Measurements from ENCODE around the gene KIAA1328.
"Not testable (repeated sequence)": the region's sequence is repeated elsewhere in the genome, so short reads cannot be mapped to it uniquely, and the experiment has no call there.

Gene KIAA1328

DNA sequence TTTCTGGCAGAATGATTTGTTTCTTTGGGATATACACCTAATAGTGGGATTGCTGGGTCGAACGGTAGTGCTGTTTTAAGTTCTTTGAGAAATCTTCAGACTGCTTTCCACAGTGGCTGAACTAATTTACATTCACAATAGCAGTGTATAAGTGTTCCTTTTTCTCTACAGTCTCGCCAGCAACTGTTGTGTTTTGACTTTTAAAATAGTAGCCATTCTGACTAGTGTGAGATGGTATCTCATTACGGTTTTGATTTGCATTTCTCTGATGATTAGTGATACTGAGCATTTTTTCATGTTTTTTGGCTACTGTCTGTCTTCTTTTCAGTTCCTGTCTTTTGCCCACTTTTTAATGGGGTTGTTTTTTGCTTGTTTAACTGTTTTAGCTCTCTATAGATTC lies 306.2 kb downstream of the KIAA1328 start:
- no peak for DNase-seq (ENCODE audit: low read depth in 1 of 2, low spot score in 1 of 2)

DNA sequence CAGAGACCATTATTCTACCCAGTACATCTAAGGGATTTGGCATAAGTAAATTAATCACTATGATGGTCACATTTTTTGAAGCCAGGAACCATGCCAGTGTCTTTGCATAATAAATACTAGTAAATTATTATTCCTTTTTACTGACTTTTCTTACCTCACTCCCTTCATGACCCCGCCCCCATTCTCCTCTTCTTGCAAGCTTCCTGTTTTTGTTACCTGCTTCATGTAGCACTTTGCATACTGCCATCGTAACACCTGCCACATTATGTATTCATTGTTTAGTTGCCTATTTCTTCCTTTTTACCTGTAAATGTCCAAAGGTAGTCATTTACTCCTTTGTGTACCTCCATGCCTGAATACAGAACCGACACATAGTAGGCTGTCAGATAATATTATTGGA lies 309.5 kb downstream of the KIAA1328 start:
- DNase-seq (ENCODE audit: low read depth in 1 of 2, low spot score in 1 of 2) = no peak

DNA sequence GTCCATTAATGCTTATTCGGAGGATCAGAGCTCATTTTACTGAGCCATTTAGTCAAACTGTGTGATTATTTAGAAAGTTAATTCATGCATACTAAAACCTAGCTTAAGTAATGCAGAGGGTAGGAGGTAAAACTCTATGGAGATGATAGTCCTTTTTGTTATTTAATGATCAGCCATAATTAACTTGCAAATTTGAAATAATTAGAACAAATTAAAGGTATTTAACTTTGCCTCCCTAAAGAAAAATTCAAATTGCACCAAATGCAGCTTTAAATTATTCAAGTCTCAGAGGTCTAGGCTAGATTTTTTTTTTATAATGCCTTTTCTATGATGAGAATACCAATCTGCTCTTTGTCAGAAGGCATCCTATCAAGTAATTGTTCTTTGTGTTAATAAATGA lies 310.9 kb downstream of the KIAA1328 start:
- DNase-seq (ENCODE audit: low read depth in 1 of 2, low spot score in 1 of 2) = no peak

DNA sequence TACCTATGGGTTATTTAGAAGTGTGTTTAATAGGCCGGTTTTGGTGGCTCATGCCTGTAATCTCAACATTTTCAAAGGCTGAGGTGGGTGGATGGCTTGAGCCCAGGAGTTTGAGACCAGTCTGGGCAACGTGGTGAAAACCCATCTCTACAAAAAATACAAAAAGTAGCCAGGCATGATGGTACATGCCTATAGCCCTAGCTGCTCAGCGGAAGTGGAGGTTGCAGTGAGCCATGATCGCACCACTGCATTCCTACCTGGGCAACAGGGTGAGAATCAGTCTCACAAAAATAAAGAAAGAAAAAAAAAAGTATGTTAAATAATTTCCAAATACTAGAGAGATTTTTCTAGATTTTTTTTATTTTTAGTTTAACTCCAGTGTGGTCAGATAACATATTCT lies 316.0 kb downstream of the KIAA1328 start:
- no peak for DNase-seq (ENCODE audit: low read depth in 1 of 2, low spot score in 1 of 2)

DNA sequence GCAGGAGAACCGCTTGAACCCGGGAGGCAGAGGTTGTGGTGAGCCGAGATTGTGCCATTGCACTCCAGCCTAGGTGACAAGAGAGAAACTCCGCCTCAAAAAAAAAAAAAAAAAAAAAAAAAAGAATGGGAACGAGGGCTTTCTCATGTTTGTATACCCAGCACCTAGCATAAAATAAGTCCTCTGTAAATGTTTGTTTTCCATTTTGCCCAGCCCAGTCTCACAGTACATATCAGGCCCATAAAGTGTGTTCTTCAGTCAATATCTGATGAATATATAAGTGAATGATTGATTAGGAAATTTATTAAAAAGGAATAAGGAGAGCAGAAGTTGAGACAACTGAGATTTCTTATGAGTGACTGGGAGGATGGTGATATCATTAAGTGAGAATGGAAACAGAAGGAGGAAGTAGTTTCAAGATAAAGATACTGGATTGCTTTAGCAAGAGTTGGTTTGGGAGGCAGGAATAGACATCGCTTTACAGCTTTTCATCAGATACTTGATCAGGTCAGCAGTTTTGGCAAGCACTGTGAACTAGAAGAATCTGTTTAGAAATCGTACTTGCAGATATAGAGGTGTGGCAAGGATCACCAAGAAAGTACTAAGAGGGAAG lies 327.5 kb downstream of the KIAA1328 start:
- DNase-seq (ENCODE audit: low read depth in 1 of 2, low spot score in 1 of 2) = no peak

DNA sequence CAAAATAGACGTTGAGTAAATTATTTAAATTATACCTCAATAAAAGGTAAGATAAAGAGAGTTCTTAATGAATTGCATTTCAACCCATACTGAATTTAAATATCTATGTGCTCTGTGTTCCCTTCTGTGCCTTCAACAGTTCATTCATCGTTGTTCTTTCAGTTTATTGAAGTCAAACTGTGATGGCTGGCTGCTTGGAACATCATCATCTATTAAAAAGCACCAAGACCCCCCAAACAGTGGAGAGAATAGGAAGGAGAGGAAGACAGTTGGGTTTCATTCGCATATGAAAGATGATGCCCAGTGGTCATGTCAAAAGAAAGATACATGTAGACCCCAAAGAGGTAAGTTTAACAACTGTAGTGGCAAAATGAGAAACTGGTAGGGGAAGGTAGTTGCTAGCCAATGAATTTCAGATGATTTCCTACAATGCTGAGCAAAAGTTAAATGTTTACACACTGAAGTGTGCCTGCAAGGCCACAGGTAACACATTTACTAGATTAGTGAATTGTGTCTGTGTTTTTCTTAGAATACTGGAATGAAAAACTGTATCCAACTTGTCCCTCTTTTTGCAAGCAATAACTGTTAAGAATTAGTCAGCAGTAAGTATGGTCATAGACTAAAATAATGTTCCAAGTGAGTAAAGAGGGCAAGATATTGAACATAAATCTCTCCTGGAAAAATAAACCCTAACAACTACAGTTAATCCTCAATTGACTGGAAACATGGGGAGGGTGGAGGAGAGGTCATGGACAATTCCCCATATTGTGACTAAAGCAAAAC lies 331.3 kb downstream of the KIAA1328 start:
- no peak for DNase-seq (ENCODE audit: low read depth in 1 of 2, low spot score in 1 of 2)

DNA sequence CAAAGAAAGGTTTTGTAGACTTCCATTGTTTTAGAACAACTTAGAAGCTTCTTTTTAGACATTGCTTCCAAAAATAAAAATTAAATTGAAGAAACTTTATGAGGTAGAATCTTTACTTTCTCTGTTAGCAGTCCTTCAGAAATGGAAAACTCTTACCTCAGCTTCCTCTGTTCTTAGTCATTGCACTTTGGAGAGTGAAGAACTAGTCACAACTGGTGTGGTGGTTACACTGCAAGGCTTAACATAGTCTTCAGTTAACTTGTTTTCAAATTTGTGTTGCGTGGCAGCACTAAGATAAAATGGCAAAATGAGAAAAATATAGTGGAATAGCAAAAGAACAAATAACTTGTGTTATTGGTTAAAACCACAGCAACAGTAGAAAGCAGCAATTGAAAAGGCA lies 332.6 kb downstream of the KIAA1328 start:
- DNase-seq (ENCODE audit: low read depth in 1 of 2, low spot score in 1 of 2) = no peak

DNA sequence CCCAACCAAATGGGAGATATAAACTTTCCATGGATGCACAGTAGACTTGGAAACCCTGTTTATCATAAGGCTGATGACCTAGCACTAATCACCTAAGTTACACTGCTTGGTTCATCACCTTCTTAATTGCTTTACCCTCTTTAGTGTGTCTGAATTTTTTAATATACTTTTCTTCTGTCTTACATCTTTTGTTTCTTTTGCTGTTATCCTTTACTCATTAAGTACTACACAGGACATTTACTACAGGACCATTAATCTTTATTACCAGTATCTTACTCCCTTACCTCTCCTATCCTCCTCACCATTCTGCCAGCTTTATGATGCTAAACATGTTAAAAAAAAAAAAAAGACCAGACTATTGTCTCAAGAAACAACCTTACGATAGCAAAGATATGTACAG lies 333.6 kb downstream of the KIAA1328 start:
- no peak for DNase-seq (ENCODE audit: low read depth in 1 of 2, low spot score in 1 of 2)

DNA sequence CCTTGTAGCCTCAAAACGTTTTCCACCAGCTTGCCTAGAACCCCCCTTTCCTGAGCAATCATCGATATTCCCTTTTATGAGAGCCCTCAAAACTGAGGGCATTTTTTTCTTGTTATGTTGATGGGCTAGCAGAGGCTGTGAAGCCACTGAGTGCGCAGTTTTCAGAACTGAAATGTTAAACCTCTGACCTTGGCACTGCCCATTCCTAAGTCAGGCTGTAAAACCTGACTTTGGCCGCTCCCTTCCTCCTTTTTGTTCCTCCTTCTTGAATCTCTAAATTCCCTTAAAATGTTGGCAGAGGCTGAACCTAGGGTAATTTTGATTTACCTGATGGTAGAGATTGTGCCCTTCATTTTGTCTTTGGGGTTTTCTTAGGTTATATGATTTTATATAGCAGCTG lies 334.2 kb downstream of the KIAA1328 start:
- DNase-seq (ENCODE audit: low read depth in 1 of 2, low spot score in 1 of 2) = no peak

DNA sequence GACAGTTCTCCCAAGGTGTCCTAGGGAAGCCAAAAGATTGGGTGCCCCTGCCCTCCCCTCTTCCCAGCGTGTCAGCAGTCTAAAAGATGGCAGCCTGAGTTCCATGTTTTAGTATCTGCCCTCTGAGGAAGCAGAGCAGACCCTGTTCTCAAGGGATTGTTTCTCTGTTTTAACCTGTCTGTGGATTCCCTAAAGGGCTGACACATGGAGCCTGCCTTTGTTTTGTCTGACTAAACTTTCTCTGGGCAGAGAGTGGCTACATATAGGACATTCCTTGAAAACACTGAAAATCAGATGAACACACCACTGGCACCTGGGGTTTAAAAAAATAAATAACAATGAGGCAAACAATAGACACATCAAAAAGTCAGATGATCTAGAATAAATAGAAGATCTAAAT lies 337.6 kb downstream of the KIAA1328 start:
- no peak for DNase-seq (ENCODE audit: low read depth in 1 of 2, low spot score in 1 of 2)

DNA sequence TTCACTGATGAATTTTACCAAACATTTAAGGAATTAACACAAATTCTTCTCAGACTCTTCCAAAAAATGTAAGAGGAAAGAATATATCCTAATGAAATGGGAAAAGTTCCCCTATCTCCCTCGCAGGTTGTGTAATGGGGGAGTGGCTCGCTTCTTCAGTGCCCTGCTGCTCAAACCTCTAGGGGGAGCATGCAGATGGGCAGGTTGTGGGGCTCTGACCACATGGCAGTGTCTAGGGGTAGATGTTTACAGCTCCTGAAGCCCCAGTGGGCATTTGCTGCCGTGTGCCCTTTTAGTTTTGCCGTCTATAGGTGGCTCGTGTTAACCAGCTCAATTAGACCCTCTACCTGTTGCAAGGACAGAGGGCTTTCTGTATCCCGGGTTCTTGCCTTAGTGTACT lies 338.0 kb downstream of the KIAA1328 start:
- DNase-seq (ENCODE audit: low read depth in 1 of 2, low spot score in 1 of 2) = not testable (repeated sequence)

DNA sequence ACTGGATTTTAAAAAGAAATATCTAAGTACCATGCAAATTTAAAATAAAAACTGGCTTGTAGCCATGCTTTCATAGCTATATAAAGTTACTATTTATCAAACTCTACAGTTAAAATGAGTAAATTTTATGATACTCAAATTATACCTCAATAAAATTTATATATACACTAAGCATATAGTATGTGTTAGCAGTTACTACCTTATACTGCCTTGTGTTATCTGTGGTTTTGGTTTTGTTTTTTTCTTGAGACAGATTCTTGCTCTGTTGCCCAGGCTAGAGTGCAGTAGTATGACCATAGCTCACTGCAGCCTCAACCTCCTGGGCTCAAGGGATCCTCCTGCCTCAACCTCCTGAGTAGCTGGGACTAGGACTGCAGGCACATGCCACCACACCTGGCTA lies 342.1 kb downstream of the KIAA1328 start:
- DNase-seq (ENCODE audit: low read depth in 1 of 2, low spot score in 1 of 2) = no peak

DNA sequence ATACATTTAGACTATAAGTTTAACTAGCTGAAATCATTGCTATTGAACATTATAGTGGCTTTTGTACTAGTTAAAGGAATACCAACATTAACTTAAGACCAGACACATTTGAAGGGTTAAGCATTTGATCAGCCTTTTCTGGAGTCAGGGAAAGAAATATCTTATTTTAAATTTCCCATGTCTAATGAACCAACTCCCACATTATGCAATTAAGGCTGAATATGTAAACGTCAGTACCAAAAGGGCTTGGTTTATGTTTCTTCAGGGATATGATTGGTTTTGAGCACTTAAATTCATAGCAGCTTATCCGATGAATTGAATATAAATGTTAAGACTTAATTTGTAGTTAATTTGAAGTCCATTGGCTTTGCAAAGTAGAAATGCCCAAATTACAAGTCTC lies 344.5 kb downstream of the KIAA1328 start:
- DNase-seq (ENCODE audit: low read depth in 1 of 2, low spot score in 1 of 2) = no peak

DNA sequence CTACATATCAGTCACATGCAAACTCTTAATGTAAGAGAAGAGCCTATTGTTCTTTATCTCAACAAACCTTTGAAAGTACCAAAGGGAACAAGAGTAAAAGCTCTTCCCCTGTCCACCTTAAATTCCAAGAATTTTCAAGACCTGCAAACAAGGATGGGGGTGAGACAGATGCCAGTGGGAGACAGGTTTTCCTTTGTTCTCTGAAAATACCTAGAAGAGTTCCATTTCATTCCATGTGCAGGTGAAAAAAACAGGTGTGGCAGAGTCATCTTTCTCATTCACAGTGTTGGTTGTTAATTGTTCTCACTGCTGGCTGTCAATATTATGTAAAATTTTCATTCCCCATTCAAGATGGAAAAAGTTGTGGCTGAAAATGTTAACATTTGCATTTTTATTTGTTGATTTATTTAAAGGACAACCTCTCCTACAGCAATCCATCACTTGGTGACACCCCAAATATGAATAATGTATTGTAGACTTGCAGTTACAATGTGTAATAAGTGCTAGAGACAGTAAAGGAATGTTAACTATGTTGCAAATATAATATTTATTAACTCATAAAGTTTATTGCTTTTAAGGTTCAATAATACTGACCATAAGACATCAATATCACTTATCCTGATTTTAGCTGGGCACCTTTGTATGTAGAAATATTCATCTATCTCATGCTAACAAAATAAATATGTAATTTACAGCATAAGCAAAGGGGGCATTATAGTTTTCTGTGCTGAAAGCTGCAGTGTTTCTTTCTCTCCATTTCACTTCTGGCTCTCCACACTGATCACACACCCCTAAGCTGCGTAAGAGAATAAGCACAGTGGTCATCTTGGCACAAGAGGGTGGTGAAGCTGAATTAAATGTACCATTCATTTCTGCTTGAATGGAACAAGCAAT lies 347.0 kb downstream of the KIAA1328 start:
- no peak for DNase-seq (ENCODE audit: low read depth in 1 of 2, low spot score in 1 of 2)

DNA sequence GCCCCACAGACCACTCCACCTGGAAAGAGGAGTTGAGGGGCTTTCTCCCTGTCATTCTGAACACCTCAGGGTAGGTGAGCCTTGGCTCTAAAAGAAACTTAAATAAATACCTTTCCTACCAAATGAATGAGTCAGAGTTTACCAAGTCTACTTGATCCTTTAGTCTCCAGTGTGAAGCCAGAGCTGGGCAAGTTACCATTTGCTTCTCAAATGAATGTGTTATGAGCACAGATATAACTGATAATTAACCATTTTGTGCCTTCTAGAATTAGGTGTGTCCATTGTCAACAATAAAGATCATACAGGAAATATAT lies 347.7 kb downstream of the KIAA1328 start:
- no peak for DNase-seq (ENCODE audit: low read depth in 1 of 2, low spot score in 1 of 2)

DNA sequence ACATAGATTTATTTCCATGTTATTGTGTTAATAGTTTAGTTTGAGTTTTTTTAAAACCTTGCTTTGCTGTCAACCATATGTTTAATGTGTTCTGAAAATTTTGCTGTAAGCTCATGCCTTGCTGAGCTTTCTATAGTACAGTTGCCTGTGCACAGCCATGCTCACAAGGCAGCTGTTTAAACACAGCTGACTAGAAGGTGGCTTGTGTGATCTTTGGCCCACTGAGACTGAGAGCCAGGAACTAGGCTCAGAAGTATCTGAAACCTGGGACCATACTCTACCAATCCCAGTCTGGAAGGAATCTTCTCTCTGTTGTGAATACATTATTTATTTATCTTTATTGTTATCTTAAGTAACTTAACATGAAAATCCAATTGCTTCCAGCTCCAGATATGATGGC lies 350.5 kb downstream of the KIAA1328 start:
- DNase-seq (ENCODE audit: low read depth in 1 of 2, low spot score in 1 of 2) = no peak

DNA sequence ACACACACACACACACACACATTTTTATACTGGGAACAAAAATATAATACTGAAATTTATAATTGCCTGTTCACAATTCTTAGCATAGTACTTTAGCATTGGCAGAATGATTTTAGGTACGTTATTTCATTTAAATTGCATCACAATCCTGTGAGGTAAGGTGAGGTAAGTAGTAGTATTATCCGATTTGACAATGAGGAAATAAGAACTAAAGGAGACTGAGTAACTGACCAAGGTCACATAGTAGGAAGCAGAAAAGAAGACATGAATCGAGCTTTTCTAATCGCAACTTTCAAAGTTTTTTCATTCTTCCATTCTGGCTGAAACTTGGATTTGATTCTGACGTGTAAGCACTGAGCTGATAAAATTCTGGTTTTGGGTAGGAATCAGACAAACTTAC lies 351.2 kb downstream of the KIAA1328 start:
- DNase-seq (ENCODE audit: low read depth in 1 of 2, low spot score in 1 of 2) = no peak

DNA sequence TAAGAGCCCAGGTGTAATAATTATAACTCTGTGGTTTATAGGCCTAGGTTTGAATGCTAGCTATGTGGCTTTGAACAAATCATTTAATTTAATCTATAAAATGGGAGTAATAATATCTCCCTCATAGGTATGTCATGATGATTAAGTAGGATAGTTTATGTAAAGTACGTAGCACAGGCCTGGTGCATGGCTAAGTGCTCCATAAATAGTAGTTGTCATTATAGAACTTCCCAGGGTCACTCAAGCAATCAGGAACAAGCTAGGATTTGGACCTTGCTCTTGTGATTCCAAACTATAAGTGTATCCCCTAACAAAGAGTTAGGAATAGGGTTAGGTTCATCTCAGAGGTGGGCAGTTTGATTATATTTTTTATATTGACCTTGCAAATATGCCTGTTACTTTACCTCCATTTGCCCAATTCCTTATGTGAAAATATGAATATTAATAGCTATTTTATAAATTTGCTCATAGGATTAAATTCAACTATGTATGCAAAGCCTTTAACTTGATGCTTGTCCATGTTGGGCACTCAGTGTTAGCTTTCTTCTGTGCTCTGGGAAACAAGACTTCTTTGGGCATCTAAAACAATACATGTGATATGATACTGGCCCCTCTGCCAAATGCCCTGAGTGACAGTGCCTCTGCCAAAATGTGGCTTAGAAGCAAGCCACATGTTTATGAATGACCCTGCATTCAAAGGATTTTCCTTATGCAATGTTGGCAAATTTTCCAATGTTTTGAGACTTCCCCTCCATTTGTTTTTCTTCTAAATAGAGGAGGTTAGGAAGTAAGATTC lies 353.6 kb downstream of the KIAA1328 start:
- no peak for DNase-seq (ENCODE audit: low read depth in 1 of 2, low spot score in 1 of 2)

DNA sequence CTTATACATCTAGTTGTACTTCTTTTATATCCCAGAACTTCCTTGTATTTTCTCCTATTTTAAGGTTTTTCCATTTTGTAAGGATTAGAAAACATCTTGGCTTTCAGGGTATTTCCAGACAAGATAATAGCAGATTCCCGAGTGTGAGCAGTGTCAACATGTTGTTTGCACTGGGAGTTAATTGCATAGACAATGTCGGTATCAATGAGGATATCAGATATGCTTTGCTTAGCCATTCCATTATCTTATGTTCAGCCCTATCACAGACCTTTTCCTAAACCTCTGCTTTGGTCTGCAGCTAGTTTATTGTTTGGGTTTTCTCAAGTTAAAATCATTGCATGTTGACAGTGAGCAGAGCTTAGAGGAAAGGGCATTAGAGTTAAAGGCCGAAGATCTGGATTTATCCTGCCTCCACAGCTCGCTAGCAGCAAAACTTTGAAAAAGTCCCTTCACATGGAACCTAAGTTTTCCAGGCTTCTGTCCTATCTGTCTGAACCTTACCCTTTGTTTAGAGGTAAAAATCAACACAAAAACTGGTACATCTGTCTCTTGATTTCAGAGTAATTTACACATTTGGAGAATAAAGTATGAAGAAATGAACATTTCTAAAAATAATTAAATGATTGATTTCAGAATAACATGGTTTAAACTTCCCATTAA lies 355.4 kb downstream of the KIAA1328 start:
- DNase-seq (ENCODE audit: low read depth in 1 of 2, low spot score in 1 of 2) = no peak

DNA sequence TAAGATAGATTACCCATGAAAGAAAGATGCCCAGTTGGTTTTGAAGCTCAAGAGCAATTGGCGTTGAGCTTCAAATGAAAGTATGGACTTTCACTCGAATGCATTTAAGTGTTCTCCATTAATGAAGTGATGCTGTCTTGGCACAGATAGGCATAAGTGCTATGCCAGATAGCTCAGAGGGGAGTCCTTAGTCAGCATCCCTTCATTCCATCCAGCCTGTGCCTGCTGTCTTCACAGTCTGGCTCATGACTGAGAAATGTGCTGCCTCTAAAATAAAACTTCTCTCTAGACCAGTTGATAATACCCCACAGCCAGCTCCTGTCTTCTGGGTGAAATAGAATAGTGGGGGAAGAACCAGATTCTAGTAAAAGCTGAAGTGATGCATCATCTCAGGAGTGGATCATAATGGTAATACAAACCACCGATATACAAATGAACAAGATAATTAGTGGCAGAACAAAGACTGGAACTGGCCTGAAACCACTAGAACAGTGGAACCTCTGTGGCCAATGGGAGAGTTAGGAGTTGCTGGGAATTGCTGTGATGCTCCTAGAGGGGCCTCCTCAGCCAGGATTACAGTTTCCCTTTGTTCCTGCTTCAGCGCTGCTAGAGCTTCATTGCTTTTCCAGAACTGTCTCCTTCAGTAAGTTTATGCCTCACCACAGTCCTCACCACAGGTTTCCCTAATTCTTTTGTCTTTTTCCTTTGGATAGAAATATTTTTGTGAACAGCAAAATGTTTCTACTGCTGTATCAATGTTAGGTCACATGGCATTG lies 359.3 kb downstream of the KIAA1328 start:
- DNase-seq (ENCODE audit: low read depth in 1 of 2, low spot score in 1 of 2) = no peak
